SK-N-SH (cell line): ENCODE results near the gene ABHD11.

Experiments used
- CTCF ChIP-seq: fragments of 200-600 bp; sonication (generic); IDR thresholded peaks from 2 replicates; pipeline ENCODE4 v1.6.1; 2017; ENCODE audit warnings: antibody characterized with exemption, mild to moderate bottlenecking, moderate library complexity
- EP300 ChIP-seq, 2 experiments: IDR thresholded peaks; 2 replicates each; pipeline versions ENCODE4 v1.4.0 to v1.6.1; 2012; ENCODE audit warnings: borderline replicate concordance in 1 of 2, low read depth in 1 of 2, low read length in 1 of 2
- FOXJ3 ChIP-seq: sonication (generic); formaldehyde crosslinking; IDR thresholded peaks from 2 replicates; pipeline ENCODE4 v1.5.1; 2020; ENCODE audit warnings: mild to moderate bottlenecking, missing genetic modification reagents
- MXI1 ChIP-seq: IDR thresholded peaks from 2 replicates; pipeline ENCODE4 v1.6.1; 2012; ENCODE audit warnings: mild to moderate bottlenecking, low read depth, low read length, improper control_type of control experiment
- RCOR1 ChIP-seq: fragments of 150-350 bp; IDR thresholded peaks from 2 replicates; pipeline ENCODE4 v1.6.1; 2017; ENCODE audit warnings: antibody characterized with exemption, low read length
- USF2 ChIP-seq: fragments of 150-350 bp; IDR thresholded peaks from 2 replicates; pipeline ENCODE4 v1.6.1; 2017; ENCODE audit warnings: antibody characterized with exemption, low read length, low read depth, borderline replicate concordance

- TF ChIP-seq CTCF = no peak
- no peak for TF ChIP-seq MXI1
- TF ChIP-seq EP300 (IDR thresholded peaks at IDR 0.05; ENCODE audit: borderline replicate concordance in 1 of 2, low read depth in 1 of 2, low read length in 1 of 2) = no peak
- no peak for TF ChIP-seq USF2
- TF ChIP-seq FOXJ3 (CRISPR knock-in tag) = no peak
- TF ChIP-seq RCOR1 = no peak
These were observed 20.1 kb upstream of the ABHD11 start for GRCh38 chr7:73758581-73759138.
